AG04450 (cell line): ENCODE measurements around the gene MGAT4C. TPM values are rescaled to one million over a fixed set of nuclear protein-coding genes. Genes with fewer than 3 reads are reported as not detected.

Experiments
- CTCF ChIA-PET: fragments of 300-600, 350-600 bp; formaldehyde crosslinking; extraction: SDS; loops from one replicate; lab custom pipeline; 2022; ENCODE audit warnings: antibody characterized with exemption, inconsistent platforms; lab: Charles Lee
- POLR2A ChIA-PET: fragments of 350-600 bp; formaldehyde crosslinking; extraction: SDS; loops from one replicate; lab custom pipeline; 2021; ENCODE audit warnings: antibody characterized with exemption, inconsistent platforms; lab: Yijun Ruan, JAX
- DNase-seq: peaks from one replicate; pipeline ENCODE4 v3.0.0-alpha.2; 2011; ENCODE audit warnings: low read depth, low spot score
- H3K27ac ChIP-seq: one replicate; pipeline ENCODE4 v1.5.1; 2012; ENCODE audit warnings: low read depth, low read length, control low read depth
- H3K27me3 ChIP-seq: one replicate; pipeline ENCODE4 v1.6.0; 2012; ENCODE audit warnings: low read length; ENCODE audit not compliant: control insufficient read depth, insufficient read depth
- H3K4me3 ChIP-seq: 2 replicates; pipeline ENCODE4 v1.5.1; 2011; ENCODE audit warnings: mild to moderate bottlenecking, low read depth, low read length, control low read depth
- H3K9me3 ChIP-seq: 2 replicates; pipeline ENCODE4 v1.5.1; 2012; ENCODE audit warnings: low read length; ENCODE audit not compliant: control insufficient read depth, insufficient read depth
- CTCF ChIP-seq: IDR thresholded peaks from 2 replicates; pipeline ENCODE4 v1.5.1; 2011; ENCODE audit warnings: low read depth, low read length, control low read depth, inconsistent platforms
- polyA plus RNA-seq: library from polyadenylated mRNA; depleted of rRNA; stranded (reverse); fragments of >200 nt; gene quantifications from 2 replicates; pipeline ENCODE4 v1.2.3, GENCODE V29; 2011

The MGAT4C gene
- polyA plus RNA-seq, 1 experiment: not detected

DNA sequence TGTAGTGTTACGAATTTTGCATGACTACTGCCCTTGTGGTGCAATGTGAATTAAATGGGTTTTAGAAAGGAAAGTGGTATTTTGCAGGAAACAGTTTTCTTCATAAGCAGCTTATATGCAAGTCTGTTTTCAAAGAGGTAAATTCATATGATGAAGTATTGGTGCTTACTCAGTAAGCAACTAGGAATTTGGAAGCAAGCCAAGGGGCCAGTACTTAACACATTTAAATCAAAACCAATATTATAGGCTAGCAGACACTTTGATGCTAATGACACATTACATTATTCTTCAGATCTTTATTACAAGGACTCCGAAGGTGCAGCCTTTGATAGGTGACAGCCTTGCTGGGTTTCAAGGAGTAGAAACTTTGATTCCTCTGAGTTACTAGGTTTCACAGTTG, 23.1 kb downstream of the MGAT4C start:
- CTCF ChIA-PET: no interaction called here

GRCh38 chr12:86230516-86231146, 25.6 kb downstream of the MGAT4C start:
- no peaks in the 10 kb centered on the region for H3K9me3 ChIP-seq
- no peaks in the 10 kb centered on the region for H3K27me3 ChIP-seq
- H3K4me3 ChIP-seq: no peak overlapping the region
- DNase-seq: no peak
- CTCF ChIA-PET: no interaction called here
- no peak overlapping the region for H3K27ac ChIP-seq
- POLR2A ChIA-PET: no interaction called here
- TF ChIP-seq CTCF: no peak

More for the DNA sequence above, 23.1 kb downstream of the MGAT4C start:
- TF ChIP-seq CTCF: no peak
- H3K9me3 ChIP-seq: no peaks in the 10 kb centered on the region
- H3K4me3 ChIP-seq: no peak overlapping the region
- H3K27ac ChIP-seq: no peak overlapping the region
- no peak for DNase-seq
- POLR2A ChIA-PET: no interaction called here
- H3K27me3 ChIP-seq: no peaks in the 10 kb centered on the region

GRCh38 chr12:86229772-86230171, 26.4 kb downstream of the MGAT4C start:
- Histone ChIP-seq H3K27ac (no peak overlapping the region), H3K4me3 (no peak overlapping the region), H3K9me3 (no peaks in the 10 kb centered on the region), H3K27me3 (no peaks in the 10 kb centered on the region)
- POLR2A ChIA-PET: no interaction called here
- CTCF ChIA-PET: interaction anchor here (0.7 kb wide), 1 partner anchor 25 kb away, joined by 3 read pairs; no protein-coding TSS in a partner anchor
- DNase-seq: no peak
- TF ChIP-seq CTCF: no peak

GRCh38 chr12:86228656-86229055, 27.5 kb downstream of the MGAT4C start:
- no peaks in the 10 kb centered on the region for H3K27me3 ChIP-seq
- no peaks in the 10 kb centered on the region for H3K9me3 ChIP-seq
- no peak overlapping the region for H3K27ac ChIP-seq
- no peak for DNase-seq
- no peak for TF ChIP-seq CTCF
- ChIA-PET POLR2A (no interaction called here), CTCF (no interaction called here)
- no peak overlapping the region for H3K4me3 ChIP-seq

- H3K27ac ChIP-seq: no peak overlapping the region
- DNase-seq: no peak
- no peak for TF ChIP-seq CTCF
- ChIA-PET POLR2A (no interaction called here), CTCF (no interaction called here)
- no peaks in the 10 kb centered on the region for H3K27me3 ChIP-seq
- no peak overlapping the region for H3K4me3 ChIP-seq
- H3K9me3 ChIP-seq: no peaks in the 10 kb centered on the region
These were observed 29.7 kb downstream of the MGAT4C start for GRCh38 chr12:86226481-86226880.
